ENCODE results near the gene DNAH2. TPM values are rescaled to one million over a fixed set of nuclear protein-coding genes. Genes with fewer than 3 reads are reported as not detected.

DNAH2 gene
- total RNA-seq, 4 donors from 2014 or later, result 0.08 to 0.31 TPM; not detected in 2

- H3K9me3 ChIP-seq, result no peaks in the 10 kb centered on the region
- peaks cover 24% of the 10 kb centered on the region for H3K27me3 ChIP-seq
- H3K4me1 ChIP-seq, result no peaks in the 10 kb centered on the region
- ATAC-seq, result no peak
- TF ChIP-seq EP300 (IDR thresholded peaks at IDR 0.05) (no peak), POLR2AphosphoS5 (IDR thresholded peaks at IDR 0.05) (no peak), POLR2A (IDR thresholded peaks at IDR 0.05) (no peak), CTCF (IDR thresholded peaks at IDR 0.05) (no peak)
- 19 to 46% methylated on average over 3 to 8 of the region's 17 CpGs for WGBS, 2 donors (ENCODE audit: low coverage in 1 of 2)
- no peak overlapping the region for H3K4me3 ChIP-seq
- H3K36me3 ChIP-seq, result no peaks in the 10 kb centered on the region
- H3K27ac ChIP-seq, result no peak overlapping the region
Measured at GRCh38 chr17:7767405-7768021, 50.0 kb downstream of the DNAH2 start.

GRCh38 chr17:7769854-7770253 is 52.3 kb downstream of the DNAH2 start:
- no peak overlapping the region for H3K4me3 ChIP-seq
- WGBS, 2 donors (ENCODE audit: low coverage in 1 of 2), result 81 to 85% methylated on average over 3 to 4 of the region's 4 CpGs
- no peak for TF ChIP-seq EP300 (IDR thresholded peaks at IDR 0.05)
- TF ChIP-seq POLR2A (IDR thresholded peaks at IDR 0.05), result no peak
- TF ChIP-seq CTCF (IDR thresholded peaks at IDR 0.05), result no peak
- no peak for TF ChIP-seq POLR2AphosphoS5 (IDR thresholded peaks at IDR 0.05)
- H3K27ac ChIP-seq, result no peak overlapping the region
- peaks cover 39% of the 10 kb centered on the region for H3K27me3 ChIP-seq
- H3K4me1 ChIP-seq, result no peaks in the 10 kb centered on the region
- no peaks in the 10 kb centered on the region for H3K36me3 ChIP-seq
- no peak for ATAC-seq
- H3K9me3 ChIP-seq, result no peaks in the 10 kb centered on the region

GRCh38 chr17:7774055-7774521 is 56.5 kb downstream of the DNAH2 start:
- TF ChIP-seq CTCF (IDR thresholded peaks at IDR 0.05) (no peak), EP300 (IDR thresholded peaks at IDR 0.05) (no peak), POLR2A (IDR thresholded peaks at IDR 0.05) (no peak), POLR2AphosphoS5 (IDR thresholded peaks at IDR 0.05) (no peak)
- H3K9me3 ChIP-seq, result no peaks in the 10 kb centered on the region
- no peak for ATAC-seq
- H3K4me1 ChIP-seq, result no peaks in the 10 kb centered on the region
- H3K27ac ChIP-seq, result no peak overlapping the region
- WGBS, 2 donors (ENCODE audit: low coverage in 1 of 2), result 45 to 70% methylated on average over 3 to 7 of the region's 9 CpGs
- no peak overlapping the region for H3K4me3 ChIP-seq
- H3K27me3 ChIP-seq, result peaks cover 73% of the 10 kb centered on the region
- no peaks in the 10 kb centered on the region for H3K36me3 ChIP-seq

GRCh38 chr17:7775051-7775450 is 57.5 kb downstream of the DNAH2 start:
- no peaks in the 10 kb centered on the region for H3K9me3 ChIP-seq
- ATAC-seq, result no peak
- WGBS, 2 donors (ENCODE audit: low coverage in 1 of 2), result 70% methylated on average over 4 of the region's 7 CpGs; no CpG with 5 or more reads in 1 of the 2 donors
- TF ChIP-seq POLR2A (IDR thresholded peaks at IDR 0.05) (no peak), EP300 (IDR thresholded peaks at IDR 0.05) (no peak), CTCF (IDR thresholded peaks at IDR 0.05) (no peak), POLR2AphosphoS5 (IDR thresholded peaks at IDR 0.05) (no peak)
- no peaks in the 10 kb centered on the region for H3K4me1 ChIP-seq
- no peaks in the 10 kb centered on the region for H3K36me3 ChIP-seq
- peaks cover 78% of the 10 kb centered on the region for H3K27me3 ChIP-seq
- no peak overlapping the region for H3K4me3 ChIP-seq
- H3K27ac ChIP-seq, result no peak overlapping the region

GRCh38 chr17:7777017-7777416 is 59.5 kb downstream of the DNAH2 start:
- no peak for ATAC-seq
- no peak for TF ChIP-seq CTCF (IDR thresholded peaks at IDR 0.05)
- Histone ChIP-seq H3K36me3 (no peaks in the 10 kb centered on the region), H3K4me3 (no peak overlapping the region), H3K4me1 (no peaks in the 10 kb centered on the region), H3K9me3 (no peaks in the 10 kb centered on the region), H3K27ac (no peak overlapping the region), H3K27me3 (peaks cover 74% of the 10 kb centered on the region)
- WGBS, 2 donors (ENCODE audit: low coverage in 1 of 2), result 84 to 86% methylated on average over 5 to 7 of the region's 7 CpGs
